ENCODE measurements around the gene HDAC5.

DNA sequence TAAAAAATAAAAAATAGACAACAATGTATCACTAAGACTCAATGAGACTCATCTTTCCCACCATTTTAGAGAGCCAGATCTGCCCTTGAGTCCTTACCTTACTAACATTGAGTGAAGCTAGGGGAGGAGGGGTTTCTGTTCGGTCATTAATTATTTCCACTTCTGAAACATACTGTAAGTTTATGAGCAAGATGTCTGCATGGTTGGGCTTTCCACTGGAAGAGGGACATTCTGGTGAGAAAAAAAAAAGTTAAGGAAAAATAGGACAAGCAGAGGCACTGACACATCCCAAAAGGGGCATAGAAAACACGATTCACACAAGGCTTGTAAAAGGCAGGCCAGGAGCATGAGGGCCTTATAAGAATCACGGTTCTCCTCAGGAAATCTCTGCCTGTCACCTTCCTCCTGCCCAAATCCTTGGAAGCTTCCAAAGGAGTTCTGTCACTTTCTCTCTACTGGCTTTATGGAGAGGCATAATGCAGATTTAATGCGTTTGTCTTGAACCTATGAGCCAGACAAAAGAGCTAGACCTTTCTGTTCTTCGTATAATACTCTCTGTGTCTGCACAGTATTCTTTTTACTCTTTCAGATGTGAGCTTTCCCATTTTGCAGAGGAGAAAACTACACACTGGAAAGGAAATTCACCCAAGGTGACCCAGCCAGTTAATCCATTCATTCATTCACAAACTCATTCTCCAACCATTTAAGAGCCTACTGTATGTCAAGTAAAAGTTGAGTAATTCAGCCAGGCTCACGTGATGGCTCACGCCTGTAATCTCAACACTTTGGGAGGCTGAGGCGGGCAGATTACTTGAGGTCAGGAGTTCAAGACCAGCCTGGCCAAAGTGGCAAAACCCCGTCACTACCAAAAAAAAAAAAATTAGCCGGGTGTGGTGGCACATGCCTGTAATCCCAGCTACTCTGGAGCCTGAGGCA is 59.5 kb downstream of the HDAC5 start:
- TF ChIP-seq TAF1 (IDR thresholded peaks at IDR 0.05; ENCODE audit: borderline replicate concordance, insufficient read depth, low read length) = no peak
- TF ChIP-seq, protein P1, sequence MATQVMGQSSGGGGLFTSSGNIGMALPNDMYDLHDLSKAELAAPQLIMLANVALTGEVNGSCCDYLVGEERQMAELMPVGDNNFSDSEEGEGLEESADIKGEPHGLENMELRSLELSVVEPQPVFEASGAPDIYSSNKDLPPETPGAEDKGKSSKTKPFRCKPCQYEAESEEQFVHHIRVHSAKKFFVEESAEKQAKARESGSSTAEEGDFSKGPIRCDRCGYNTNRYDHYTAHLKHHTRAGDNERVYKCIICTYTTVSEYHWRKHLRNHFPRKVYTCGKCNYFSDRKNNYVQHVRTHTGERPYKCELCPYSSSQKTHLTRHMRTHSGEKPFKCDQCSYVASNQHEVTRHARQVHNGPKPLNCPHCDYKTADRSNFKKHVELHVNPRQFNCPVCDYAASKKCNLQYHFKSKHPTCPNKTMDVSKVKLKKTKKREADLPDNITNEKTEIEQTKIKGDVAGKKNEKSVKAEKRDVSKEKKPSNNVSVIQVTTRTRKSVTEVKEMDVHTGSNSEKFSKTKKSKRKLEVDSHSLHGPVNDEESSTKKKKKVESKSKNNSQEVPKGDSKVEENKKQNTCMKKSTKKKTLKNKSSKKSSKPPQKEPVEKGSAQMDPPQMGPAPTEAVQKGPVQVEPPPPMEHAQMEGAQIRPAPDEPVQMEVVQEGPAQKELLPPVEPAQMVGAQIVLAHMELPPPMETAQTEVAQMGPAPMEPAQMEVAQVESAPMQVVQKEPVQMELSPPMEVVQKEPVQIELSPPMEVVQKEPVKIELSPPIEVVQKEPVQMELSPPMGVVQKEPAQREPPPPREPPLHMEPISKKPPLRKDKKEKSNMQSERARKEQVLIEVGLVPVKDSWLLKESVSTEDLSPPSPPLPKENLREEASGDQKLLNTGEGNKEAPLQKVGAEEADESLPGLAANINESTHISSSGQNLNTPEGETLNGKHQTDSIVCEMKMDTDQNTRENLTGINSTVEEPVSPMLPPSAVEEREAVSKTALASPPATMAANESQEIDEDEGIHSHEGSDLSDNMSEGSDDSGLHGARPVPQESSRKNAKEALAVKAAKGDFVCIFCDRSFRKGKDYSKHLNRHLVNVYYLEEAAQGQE (IDR thresholded peaks at IDR 0.05; ENCODE audit: insufficient read depth in 1 of 2, low read depth in 2 of 2, low read length in 2 of 2) = no peak
- no peak for TF ChIP-seq POLR2AphosphoS5 (IDR thresholded peaks at IDR 0.05; ENCODE audit: low read depth, low read length)
- no peak for TF ChIP-seq SIN3A (IDR thresholded peaks at IDR 0.05; ENCODE audit: borderline replicate concordance, insufficient read depth, low read length)
